ENCODE results near the gene SMPDL3A.
A peak's percentile ranks its signal among the peaks of the same experiment; 100 is the strongest.

SMPDL3A gene

DNA sequence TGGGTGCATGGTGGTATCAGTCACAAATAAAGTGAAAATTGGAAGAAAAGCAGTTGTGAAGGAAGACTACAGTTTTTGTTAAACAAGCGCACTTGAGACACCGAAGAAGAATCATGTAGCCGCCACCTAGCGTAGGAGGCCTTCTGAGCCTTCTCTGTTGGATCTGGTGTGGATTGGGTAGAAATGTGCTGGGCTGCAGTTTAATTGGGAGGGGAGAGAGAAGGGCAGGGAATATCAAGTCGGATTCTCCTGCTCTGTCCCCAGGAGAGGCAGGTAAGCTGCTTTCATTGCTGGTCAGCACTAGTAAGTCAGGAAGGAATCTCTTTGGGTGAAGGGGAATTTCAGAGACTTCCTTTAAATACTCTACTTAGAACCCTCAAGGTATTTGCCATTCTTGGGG is 10.8 kb upstream of the SMPDL3A start:
- DNase-seq: no peak

DNA sequence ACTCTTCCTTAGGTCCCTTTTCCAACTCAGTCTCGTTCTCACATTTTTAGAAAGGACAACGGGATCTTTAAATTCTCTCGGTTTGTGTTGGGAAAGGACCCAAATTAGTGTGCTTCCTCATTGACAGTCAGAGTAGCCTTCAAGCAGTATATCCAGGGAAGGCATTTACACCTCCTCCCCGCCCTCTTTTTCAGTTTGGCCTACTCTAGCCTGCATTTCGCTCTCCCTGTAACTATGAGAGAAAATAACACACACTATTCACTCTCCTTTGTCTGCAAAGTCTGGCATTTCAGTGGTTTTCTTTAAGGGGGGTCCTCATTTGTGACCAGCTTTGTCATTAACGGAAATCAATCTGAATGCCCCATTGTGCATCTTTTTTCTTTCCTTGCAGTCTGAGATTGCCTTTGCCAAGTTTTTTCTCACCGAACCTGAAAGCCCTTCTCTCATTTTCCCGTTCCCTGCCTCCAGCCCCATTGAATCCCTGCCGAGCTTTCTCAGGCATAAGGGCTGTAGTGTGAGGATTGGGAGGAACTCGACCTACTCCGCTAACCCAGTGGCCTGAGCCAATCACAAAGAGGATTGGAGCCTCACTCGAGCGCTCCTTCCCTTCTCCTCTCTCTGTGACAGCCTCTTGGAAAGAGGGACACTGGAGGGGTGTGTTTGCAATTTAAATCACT is 9.9 kb upstream of the SMPDL3A start:
- DNase-seq: no peak

DNA sequence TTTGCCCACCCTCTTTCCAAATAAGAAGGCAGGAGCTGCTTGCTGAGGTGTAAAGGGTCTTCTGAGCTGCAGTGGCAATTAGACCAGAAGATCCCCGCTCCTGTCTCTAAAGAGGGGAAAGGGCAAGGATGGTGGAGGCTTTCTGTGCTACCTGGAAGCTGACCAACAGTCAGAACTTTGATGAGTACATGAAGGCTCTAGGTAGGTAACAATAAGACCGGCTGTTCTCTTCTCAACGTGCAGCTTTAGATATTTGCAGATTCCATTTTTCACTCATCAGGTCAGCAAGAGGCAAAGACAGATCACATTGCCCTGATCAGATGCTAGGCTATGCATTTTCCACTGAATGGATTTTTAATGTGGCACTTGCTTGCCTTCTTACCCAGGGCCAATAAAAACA is 9.4 kb upstream of the SMPDL3A start, which contains the start of gene FABP7:
TSS of gene FABP7 (plus strand) at position 50 of the 400 bp plus-strand sequence. CDS start at position 129, 79 bp downstream.
- DNase-seq: no peak

DNA sequence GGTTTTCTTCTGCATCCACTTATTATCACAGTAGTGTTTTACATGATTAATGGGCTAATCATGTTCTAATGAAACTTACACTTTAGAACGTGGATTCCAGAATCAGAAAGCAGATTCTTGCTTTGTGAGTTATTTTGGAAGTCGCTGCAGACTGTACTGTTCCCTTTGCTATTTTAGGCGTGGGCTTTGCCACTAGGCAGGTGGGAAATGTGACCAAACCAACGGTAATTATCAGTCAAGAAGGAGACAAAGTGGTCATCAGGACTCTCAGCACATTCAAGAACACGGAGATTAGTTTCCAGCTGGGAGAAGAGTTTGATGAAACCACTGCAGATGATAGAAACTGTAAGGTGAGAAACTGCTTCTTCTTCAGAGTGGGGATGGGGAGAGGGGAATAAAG is 8.9 kb upstream of the SMPDL3A start:
- DNase-seq: no peak

DNA sequence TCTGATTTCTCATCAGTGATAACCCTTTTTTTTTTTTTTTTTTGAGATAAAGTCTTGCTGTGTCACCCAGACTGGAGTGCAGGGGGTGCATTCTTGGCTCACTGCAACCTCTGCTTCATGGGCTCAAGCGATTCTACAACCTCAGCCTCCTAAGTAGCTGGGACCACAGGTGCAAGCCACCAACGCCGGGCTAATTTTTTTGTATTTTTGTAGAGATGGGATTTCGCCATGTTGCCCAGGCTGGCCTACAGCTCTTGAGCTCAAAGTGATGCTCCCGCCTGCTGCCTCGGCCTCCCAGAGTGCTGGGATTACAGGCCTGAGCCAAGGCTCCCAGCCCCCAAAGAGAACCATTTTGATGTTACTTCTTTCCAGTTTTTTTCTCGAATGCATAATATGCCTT is 7.3 kb upstream of the SMPDL3A start:
- no peak for DNase-seq

DNA sequence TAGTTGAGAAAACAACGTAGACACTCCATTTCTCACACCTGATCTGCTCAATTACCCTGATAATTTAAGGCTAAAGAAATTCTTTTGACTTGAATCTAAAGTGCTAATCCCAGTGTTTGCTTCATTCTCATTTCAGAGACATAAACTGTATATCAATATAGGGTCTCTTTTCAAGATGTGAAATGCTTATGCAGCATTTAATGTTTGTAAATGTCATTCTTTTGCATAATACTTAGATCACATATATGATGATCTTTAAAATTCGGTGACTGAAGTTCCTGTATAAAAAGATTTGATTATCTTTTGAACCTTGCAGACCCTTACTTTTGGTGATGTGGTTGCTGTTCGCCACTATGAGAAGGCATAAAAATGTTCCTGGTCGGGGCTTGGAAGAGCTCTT is 5.7 kb upstream of the SMPDL3A start:
- DNase-seq: no peak

DNA sequence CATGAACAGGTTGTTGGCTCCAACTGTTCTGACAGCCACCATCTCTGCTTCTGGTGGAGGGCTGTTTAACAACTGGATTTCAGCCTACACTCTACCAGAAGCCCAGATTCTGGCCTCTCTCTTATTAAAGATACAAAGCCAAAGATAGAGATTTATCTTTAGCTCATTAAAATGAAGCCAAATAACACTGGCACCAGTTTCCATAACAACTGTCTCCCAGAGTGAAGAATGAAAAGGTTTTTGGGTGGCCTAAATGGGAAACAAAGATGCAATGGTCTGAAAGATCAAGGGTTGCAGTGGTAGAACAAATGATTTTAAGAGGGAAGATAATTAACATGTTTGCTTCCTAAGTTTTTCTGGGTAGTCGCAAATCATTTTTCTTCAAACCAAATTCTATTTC is 3.2 kb upstream of the SMPDL3A start:
- DNase-seq: no peak

DNA sequence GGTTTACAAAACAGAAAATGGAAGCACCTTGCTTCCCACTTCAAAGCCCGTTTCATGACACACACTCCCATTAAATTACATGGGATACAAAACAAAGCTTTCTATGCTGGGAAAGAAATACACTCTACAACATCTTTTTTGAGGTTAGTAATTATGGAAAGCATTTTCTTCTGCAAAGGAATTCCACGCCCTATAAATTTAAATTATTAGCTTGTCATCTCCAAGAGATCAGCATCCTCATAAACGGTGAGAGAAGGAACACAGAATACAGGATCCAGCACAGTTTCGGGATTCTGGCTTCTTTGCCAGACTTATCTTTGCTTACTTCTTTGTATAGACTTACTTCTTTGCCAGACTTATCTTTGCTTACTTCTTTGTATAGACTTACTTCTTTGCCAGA is 1.3 kb upstream of the SMPDL3A start:
- DNase-seq: no peak

DNA sequence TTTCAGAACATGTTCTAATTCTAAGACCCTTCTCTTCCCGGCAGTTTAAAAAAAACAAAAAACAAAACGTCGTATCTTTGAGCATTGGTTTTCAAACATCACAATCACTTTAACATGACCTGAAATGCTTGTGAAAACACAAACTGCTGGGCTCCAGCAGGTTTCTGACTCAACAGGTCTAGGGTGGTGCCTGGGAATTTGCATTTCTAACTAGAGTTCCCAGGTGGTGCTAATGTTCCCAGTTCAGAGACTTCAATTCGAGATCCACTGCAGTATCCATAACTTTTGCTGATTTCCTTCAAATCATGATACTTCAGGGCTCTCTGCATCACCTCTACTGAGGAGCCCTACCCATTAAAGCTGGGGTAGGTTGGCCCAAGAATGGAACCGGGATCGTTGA is 850 bp upstream of the SMPDL3A start:
- no peak for DNase-seq

DNA sequence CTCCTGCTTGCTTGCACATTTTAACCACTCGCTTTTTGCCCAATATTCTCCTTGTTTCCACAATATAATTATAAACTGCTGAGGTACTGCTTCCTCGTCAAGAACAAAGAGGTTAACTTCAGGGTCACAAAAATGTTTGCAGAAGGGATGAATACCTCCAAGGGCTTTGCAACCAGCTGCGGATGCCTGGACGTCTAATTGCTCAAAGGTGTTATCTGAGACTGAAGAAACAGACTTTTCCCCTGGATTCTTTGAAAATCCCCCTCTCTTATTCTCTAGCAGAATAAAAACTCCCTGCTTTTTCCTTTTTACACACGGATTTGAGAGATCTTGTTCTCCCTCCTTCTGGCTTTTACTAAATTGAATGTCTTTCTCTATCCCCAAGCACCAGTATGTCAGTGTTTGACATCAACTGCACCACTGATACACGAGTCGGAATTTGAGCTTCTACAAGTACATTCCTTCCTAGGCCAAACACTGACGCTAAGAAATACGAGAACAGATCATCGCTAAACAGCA is 336 bp upstream of the SMPDL3A start:
- no peak for DNase-seq

DNA sequence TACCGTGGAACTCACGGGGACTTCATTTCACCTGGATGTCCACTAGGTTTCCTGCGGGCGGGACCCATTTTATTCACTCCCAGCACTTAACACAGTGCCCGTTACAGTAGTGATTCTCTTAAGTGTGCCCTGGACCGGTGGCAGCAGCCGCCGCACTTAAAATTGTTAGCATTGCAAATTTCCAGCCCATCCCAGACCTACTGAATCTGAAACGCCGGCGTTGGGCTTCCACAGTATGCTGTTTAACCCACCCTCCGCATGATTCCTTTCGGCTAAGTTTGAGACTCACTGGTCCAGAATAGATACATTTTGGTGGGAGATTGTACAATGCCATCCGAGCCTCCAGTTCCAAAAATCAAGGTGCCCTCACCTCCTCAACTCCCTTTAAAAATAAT is 967 bp downstream of the SMPDL3A start:
- DNase-seq: no peak

DNA sequence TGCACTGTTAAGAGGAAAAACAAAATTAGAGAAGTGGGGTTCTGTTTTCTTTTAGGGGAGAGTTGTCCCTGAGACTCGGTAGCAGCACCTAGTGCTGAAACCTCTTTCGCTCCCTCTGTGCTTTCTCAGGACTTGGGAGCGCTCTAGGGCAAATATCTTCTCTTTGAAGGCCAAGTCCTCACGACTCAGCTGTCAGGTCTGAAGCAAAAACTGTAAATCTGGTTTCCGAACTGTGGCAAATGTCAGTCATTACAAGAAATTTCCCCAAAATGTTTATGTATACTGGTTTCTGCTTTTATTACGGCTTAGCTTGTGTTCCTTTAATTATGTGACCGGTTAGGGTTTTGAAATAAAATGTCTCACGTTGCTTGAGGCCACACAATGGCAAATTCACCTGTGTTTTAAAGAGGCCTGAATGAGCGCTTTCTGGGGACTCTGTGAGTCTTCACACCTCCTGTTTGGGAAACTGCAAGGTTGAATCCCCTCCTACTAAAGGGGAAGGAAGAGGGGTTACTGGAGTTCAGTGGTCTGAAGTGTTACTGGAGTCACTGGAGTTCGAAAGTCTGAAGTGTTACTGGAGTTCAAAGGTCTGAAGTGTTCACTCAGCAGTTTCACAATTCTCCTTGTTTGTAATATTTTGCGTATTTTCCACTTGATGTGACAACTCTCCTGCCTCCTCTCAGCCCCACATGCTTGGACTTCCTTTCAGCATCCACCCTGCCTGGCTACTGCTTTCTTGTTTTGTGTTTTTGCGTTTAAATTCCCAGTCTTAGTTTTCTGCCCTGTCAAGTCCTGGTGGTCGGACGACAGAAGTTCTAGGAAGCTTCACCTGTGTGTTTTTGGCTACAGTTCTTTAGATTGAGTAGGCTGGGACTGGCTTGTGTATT is 1.6 kb downstream of the SMPDL3A start:
- no peak for DNase-seq

DNA sequence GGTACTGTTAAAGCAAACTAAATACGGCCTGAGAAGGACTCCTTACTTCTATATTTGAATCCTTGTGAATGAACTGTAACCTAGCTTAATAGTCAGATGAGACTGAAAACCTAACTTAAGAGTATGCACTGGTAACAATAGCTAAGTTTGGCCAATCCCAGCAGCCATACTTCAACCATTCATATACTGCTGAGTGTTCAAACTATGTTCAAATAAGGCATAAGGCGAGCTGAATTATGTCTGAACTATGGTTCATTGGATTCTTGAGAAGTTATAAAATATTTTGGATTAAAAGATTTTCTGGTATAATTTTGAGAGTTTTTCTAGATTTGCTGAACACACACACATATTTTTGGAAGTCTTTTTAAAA is 2.2 kb downstream of the SMPDL3A start:
- no peak for DNase-seq

DNA sequence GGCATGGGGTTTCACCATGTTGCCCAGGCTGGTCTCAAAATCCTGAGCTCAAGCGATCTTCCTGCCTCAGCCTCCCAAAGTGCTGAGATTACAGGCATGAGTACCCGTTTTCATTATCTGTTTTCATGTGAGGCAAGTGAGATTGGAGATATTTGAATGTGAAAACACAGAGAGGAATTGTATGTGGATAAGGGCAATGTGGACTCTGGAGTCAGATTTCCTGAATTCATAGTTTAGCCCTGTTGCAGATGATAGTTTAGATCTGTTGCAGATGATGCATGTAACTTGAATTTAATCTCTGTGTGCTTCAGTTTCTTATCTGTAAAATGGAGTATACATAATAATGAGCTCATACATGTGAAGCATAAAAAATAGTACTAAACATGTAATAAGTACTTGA is 3.7 kb downstream of the SMPDL3A start:
- DNase-seq: no peak

DNA sequence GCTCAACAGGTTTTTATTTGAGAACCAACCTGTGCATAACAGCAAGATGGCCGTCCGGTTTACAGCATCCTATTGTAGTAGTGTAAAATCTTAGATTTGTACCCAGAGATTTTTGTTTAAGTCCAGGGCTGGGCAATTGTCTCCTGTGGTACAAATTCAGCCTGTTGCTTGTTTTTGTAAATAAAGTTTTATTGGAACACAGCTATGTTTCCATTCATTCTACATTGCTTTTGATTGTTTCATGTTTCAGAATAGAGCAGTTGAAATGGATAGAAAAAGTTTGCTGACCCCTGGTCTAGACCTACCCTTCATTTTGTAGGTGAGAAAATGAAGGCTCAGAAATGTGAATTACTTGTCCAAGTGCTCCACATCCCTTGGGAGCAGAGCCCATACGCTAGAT is 8.5 kb downstream of the SMPDL3A start:
- no peak for DNase-seq

DNA sequence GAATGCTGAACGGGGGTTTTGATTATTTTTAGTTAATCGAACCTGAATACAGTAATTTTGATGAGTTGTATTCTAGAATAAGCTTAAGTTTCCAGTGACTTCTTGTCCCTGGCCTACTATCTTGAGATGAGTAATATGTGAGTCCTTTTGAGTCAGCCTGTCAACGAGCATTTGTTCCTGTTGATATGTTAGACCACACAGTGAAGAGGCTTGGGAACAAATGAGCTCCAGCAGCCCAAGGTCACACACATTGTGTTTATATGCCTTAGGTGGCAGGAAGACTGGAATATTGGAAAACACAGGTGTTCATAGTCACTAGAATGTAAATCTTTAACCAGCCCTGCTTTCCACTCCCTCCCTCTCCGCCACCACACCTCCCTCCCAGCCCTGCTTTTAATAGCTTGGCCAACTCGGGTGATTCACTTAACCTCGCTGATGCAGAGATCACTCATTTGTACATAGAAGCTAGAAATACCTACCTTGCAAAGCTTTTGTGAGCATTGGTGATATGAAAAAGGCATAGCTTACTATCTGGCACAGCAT is 9.1 kb downstream of the SMPDL3A start:
- peak; percentile 27 for DNase-seq

DNA sequence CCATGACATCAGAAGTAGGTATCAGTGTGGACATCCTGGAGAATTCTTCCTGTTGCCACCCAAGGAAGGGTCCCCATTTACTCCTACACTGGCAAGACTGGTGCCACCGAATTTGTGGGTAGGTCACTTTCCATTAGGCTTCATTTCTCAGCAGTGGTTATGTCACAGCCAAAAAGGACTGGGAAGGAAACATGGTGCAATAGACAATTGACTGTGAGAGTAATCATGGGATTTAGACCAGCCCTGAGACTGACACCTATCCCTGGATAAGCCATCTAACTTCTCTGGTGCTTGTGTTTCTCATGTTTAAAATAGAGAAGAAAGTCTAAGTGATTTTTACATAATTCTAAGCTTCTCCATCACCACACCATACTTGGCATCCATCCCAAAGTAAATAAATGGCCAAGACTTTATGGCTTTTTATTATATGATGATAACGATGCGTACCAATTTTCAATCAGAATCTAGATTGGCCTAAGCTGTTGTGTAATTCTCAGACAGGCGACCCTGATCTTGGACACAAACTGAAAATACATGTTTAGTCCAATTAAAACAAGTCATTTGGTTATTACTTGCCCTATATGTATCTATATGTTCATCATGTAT is 10.2 kb downstream of the SMPDL3A start:
- DNase-seq: no peak

DNA sequence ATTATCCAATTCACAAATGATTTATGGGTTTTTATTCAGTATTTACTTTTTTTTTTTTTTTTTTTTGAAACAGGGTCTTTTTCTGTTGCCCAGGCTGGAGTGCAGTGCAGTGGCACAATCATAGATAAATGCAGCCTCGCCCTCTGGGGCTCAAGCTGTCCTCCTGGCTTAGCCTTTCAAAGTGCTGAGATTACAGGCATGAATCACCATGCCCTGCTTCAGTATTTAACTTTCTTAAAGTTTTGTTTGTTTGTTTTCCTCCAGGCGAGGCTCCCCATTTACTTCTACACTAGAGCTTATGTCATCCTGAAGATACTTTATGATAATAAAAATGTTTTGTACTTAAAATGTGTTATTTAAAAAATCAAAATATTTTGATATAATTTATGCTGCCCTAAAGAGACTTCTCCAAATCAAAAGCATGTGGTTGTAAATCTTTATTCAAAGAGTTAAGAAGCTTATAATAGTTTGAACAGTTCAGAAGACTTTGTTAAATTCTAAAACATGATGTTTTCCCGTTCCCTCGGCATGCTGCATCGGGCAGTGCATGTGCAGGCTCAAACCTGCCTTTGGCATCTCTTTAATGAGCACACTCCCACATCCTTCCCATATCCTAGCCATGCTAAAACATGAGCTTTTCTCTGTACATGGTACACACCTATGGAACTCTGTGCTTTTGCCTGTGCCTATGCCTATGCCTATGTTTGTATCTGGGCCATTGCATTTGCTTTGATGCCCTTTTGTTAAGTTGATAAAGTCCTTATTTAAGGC is 11.0 kb downstream of the SMPDL3A start:
- no peak for DNase-seq

DNA sequence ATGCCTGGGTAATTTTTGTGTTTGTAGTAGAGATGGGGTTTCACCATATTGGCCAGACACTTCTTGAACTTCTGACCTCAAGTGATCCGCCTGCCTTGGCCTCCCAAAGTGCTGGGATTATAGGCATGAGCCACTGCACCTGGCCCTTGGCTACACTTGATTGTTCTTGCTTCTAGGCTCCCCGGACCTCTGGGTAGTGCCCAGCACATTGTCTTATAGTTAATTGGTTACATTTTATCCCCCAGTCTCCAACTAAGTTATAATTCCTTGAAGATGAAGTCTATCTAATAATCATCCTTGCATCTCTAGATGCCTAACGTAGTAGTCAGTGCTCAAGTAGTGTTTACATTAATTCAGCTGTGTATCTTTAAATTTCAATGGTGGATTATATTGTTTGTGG is 11.8 kb downstream of the SMPDL3A start:
- DNase-seq: no peak

DNA sequence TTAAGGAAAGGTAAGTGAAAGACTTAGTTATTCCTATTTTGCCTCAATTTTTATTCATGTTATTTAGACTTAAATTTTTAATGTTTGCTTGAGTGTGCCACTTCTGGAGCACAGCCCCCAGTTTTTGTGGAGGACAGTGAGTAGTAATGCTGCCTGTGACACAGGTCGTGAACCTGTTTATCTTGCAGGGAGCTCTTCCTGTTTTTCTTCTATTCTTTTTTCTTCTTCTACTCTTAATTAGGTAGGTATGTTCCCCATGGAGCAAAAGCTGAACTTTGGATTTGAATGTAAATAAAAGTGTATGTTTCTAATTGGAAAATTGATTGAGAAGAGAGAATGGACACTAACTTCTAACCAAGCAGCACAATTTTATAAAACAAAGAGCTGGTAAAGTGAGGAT is 12.3 kb downstream of the SMPDL3A start:
- no peak for DNase-seq

DNA sequence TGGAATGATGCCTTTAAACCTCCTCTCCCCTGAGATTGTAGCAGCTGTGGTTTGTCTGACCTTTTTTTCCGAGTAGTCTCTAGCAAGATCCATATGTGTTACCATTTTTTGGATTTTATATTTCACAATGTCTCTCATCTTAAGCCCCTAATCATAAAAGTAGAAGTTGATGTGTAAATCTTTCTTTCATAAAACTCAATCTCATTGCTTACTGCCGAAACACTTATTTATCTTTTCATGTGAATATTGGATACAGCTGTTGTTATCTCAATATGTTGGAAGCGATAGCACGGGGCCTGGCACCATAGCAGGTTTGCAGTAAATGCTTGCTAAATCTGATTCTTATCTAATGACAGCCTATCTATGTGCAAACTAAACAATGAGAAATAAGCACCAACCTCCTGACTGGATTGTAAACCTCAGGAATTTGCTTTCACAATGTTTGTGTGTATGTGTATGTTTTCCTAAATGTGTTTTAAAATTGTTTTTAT is 14.2 kb downstream of the SMPDL3A start:
- DNase-seq: no peak

DNA sequence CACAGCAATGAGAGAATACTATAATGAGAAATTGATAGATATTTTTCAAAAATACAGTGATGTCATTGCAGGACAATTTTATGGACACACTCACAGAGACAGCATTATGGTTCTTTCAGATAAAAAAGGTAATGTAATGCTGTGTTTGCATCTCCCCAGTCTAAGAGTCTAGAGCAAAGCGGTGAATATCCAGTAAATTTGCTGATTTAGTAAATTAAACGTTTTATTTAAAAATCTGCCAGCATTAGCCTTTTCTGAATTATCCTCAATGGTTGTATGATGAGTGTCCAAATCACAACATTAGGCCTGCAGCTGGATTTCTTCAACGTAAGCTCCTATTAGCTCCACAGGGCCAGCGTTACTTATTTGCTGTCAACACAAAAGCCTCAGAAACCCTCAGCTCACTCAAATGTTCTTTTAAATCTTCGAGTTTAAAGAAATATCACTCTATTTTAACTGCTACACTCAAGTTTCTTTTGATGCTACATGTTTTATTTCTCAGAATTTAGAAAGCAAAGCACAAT is 16.0 kb downstream of the SMPDL3A start:
- no peak for DNase-seq
